ENCODE results near the gene RPS6KA6. TPM values are rescaled to one million over a fixed set of nuclear protein-coding genes. Genes with fewer than 3 reads are reported as not detected.

The RPS6KA6 gene
- polyA plus RNA-seq, 1 experiment, result 1.9 TPM

GRCh38 chrX:84182516-84182915 is 5.5 kb downstream of the RPS6KA6 start:
- ChIA-PET POLR2A (no interaction called here), CTCF (no interaction called here)
- H3K36me3 ChIP-seq (ENCODE audit: control insufficient read depth, insufficient read depth, low read length), result no peaks in the 10 kb centered on the region
- no peak overlapping the region for H3K4me3 ChIP-seq (ENCODE audit: low read depth, low read length)
- no peak for TF ChIP-seq CTCF (IDR thresholded peaks at IDR 0.05; ENCODE audit: insufficient read depth, low read depth, low read length)
- no peak for DNase-seq (ENCODE audit: low read depth)
- H3K27me3 ChIP-seq (ENCODE audit: control insufficient read depth, insufficient read depth, low read length), result no peaks in the 10 kb centered on the region

GRCh38 chrX:84175958-84176357 is 12.0 kb downstream of the RPS6KA6 start:
- Histone ChIP-seq H3K27me3 (ENCODE audit: control insufficient read depth, insufficient read depth, low read length) (no peaks in the 10 kb centered on the region), H3K36me3 (ENCODE audit: control insufficient read depth, insufficient read depth, low read length) (no peaks in the 10 kb centered on the region), H3K4me3 (ENCODE audit: low read depth, low read length) (no peak overlapping the region)
- CTCF ChIA-PET, result interaction anchor here (0.9 kb wide), 1 partner anchor 13 kb away, joined by 3 read pairs; no protein-coding TSS in a partner anchor
- no peak for DNase-seq (ENCODE audit: low read depth)
- no peak for TF ChIP-seq CTCF (IDR thresholded peaks at IDR 0.05; ENCODE audit: insufficient read depth, low read depth, low read length)
- POLR2A ChIA-PET, result no interaction called here

GRCh38 chrX:84175274-84175673 is 12.7 kb downstream of the RPS6KA6 start:
- Histone ChIP-seq H3K27me3 (ENCODE audit: control insufficient read depth, insufficient read depth, low read length) (no peaks in the 10 kb centered on the region), H3K4me3 (ENCODE audit: low read depth, low read length) (no peak overlapping the region), H3K36me3 (ENCODE audit: control insufficient read depth, insufficient read depth, low read length) (no peaks in the 10 kb centered on the region)
- no peak for DNase-seq (ENCODE audit: low read depth)
- TF ChIP-seq CTCF (IDR thresholded peaks at IDR 0.05; ENCODE audit: insufficient read depth, low read depth, low read length), result no peak
- ChIA-PET POLR2A (no interaction called here), CTCF (no interaction called here)

GRCh38 chrX:84174348-84174747 is 13.7 kb downstream of the RPS6KA6 start:
- no peaks in the 10 kb centered on the region for H3K27me3 ChIP-seq (ENCODE audit: control insufficient read depth, insufficient read depth, low read length)
- no peak overlapping the region for H3K4me3 ChIP-seq (ENCODE audit: low read depth, low read length)
- H3K36me3 ChIP-seq (ENCODE audit: control insufficient read depth, insufficient read depth, low read length), result no peaks in the 10 kb centered on the region
- no peak for DNase-seq (ENCODE audit: low read depth)
- ChIA-PET CTCF (no interaction called here), POLR2A (no interaction called here)
- no peak for TF ChIP-seq CTCF (IDR thresholded peaks at IDR 0.05; ENCODE audit: insufficient read depth, low read depth, low read length)

GRCh38 chrX:84170931-84171330 is 17.1 kb downstream of the RPS6KA6 start:
- Histone ChIP-seq H3K27me3 (ENCODE audit: control insufficient read depth, insufficient read depth, low read length) (no peaks in the 10 kb centered on the region), H3K36me3 (ENCODE audit: control insufficient read depth, insufficient read depth, low read length) (no peaks in the 10 kb centered on the region), H3K4me3 (ENCODE audit: low read depth, low read length) (no peak overlapping the region)
- ChIA-PET CTCF (no interaction called here), POLR2A (no interaction called here)
- no peak for DNase-seq (ENCODE audit: low read depth)
- TF ChIP-seq CTCF (IDR thresholded peaks at IDR 0.05; ENCODE audit: insufficient read depth, low read depth, low read length), result no peak

Measured in BJ (cell line).